Right forelimb (tissue), 1 donor: ENCODE data around the gene CRACR2B.

ENCODE experiments used
- DNase-seq: peaks from one replicate; pipeline ENCODE4 v3.0.0-alpha.2; 2018

Gene CRACR2B

GRCh38 chr11:794766-795633 is 32.7 kb upstream of the CRACR2B start:
- no peak for DNase-seq

GRCh38 chr11:795634-796564 is 31.8 kb upstream of the CRACR2B start:
- peak; percentile 89 for DNase-seq

GRCh38 chr11:796565-797295 is 31.0 kb upstream of the CRACR2B start:
- DNase-seq, result no peak

- DNase-seq, result peak; percentile 91
Observed at GRCh38 chr11:797296-798092, 30.2 kb upstream of the CRACR2B start.

- DNase-seq, result peak; percentile 90
Observed at GRCh38 chr11:798093-798713, 29.5 kb upstream of the CRACR2B start, which contains the start of gene SLC25A22. Gene SLC25A22 (minus strand): TSS chr11:798281. CDS start chr11:795006, 3,275 bp downstream.

GRCh38 chr11:799641-800316 is 27.9 kb upstream of the CRACR2B start:
- DNase-seq, result no peak

GRCh38 chr11:800473-800872 is 27.2 kb upstream of the CRACR2B start:
- no peak for DNase-seq

- no peak for DNase-seq
Observed at GRCh38 chr11:801097-801780, 26.5 kb upstream of the CRACR2B start.

GRCh38 chr11:802018-802617 is 25.6 kb upstream of the CRACR2B start:
- no peak for DNase-seq

- DNase-seq, result no peak
Observed at GRCh38 chr11:802693-803466, 24.8 kb upstream of the CRACR2B start.

- no peak for DNase-seq
Observed at GRCh38 chr11:803467-803742, 24.3 kb upstream of the CRACR2B start.

- no peak for DNase-seq
Observed at GRCh38 chr11:803770-804598, 23.7 kb upstream of the CRACR2B start.

- no peak for DNase-seq
Observed at GRCh38 chr11:804599-804964, 23.1 kb upstream of the CRACR2B start.

- DNase-seq, result no peak
Observed at GRCh38 chr11:808427-809286, 19.1 kb upstream of the CRACR2B start.

- DNase-seq, result peak; percentile 100
Observed at GRCh38 chr11:809287-810039, 18.3 kb upstream of the CRACR2B start, which contains the start of gene RPLP2. Gene RPLP2 (plus strand): TSS chr11:809967. CDS start chr11:810235, 268 bp downstream.

- no peak for DNase-seq
Observed at GRCh38 chr11:810040-810567, 17.6 kb upstream of the CRACR2B start.
